HL-60 (cell line): ENCODE results near the gene CEP78.

ENCODE experiments used
- DNase-seq, 2 experiments: peaks; one replicate each; pipeline ENCODE4 v3.0.0-alpha.2; 2010 to 2020; ENCODE audit warnings: low read depth in 1 of 2, low spot score in 1 of 2
- H3K27ac ChIP-seq: fragments of 250-450 bp; sonication (Bioruptor Pico); replicated peaks from 2 replicates; pipeline ENCODE4 v1.5.1; 2020; ENCODE audit warnings: mild to moderate bottlenecking, moderate library complexity
- H3K27me3 ChIP-seq: fragments of 250-450 bp; sonication (Bioruptor Pico); 2 replicates; pipeline ENCODE4 v1.5.1; 2021; ENCODE audit warnings: mild to moderate bottlenecking, moderate library complexity; ENCODE audit not compliant: insufficient read depth, poor library complexity, severe bottlenecking
- H3K4me3 ChIP-seq: replicated peaks from 2 replicates; pipeline ENCODE4 v1.5.1; 2011; ENCODE audit warnings: mild to moderate bottlenecking, control low read depth, low read length; ENCODE audit not compliant: insufficient read depth
- CTCF ChIP-seq: IDR thresholded peaks from one replicate; pipeline ENCODE4 v1.5.1; 2011; ENCODE audit warnings: low read length, control low read depth, inconsistent platforms; ENCODE audit not compliant: insufficient read depth
- GABPA ChIP-seq: IDR thresholded peaks from 2 replicates; pipeline ENCODE4 v1.6.1; 2012; ENCODE audit warnings: low read depth
- POLR2AphosphoS5 ChIP-seq: IDR thresholded peaks from 2 replicates; pipeline ENCODE4 v1.6.1; 2012; ENCODE audit warnings: low read depth
- REST ChIP-seq: IDR thresholded peaks from 2 replicates; pipeline ENCODE4 v1.6.1; 2012; ENCODE audit warnings: low read depth; ENCODE audit not compliant: insufficient replicate concordance
- SPI1 ChIP-seq: IDR thresholded peaks from 2 replicates; pipeline ENCODE4 v1.6.1; 2012; ENCODE audit warnings: low read depth, mild to moderate bottlenecking, borderline replicate concordance

Gene CEP78

DNA sequence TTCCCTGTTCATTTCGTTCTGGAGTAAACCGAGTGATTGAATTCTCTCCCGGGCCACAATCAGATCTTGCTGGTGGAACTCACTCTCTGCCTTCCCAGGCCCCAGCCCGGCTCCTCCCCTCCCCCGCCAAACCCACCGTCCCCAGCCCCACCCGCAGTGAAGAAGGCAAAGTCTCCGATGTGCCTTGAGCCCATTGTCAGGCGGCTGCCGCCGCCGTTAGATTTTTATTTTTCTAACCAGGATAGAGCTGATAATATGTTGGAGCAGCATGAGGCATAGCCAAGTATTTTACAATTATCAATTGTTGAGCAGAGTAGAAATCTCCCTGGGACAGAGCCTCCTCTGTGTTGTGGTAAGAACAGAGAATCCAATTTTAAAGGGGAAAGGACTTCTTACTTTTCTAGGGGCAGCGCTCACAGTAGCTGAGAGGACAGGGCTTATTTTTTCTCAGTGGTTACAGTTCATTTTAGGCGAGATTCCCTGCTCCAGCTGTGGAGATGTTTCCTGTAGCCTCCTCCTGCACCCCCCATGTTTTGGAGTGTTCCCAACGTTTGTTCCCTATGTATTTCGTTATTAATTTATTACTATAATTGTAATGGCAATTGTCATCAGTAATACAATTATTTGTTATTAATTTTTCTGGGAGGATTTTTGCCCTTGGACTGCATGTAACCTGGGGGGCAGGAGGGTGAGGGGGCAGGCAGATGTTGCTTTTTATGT is 62.3 kb downstream of the CEP78 start:
- TF ChIP-seq CTCF (no peak), GABPA (no peak), REST (no peak), SPI1 (no peak), POLR2AphosphoS5 (no peak)

GRCh38 chr9:78300209-78300608 is 64.3 kb downstream of the CEP78 start:
- no peak for TF ChIP-seq POLR2AphosphoS5
- H3K27ac ChIP-seq, result no peak overlapping the region
- no peak for DNase-seq
- H3K27me3 ChIP-seq, result no peaks in the 10 kb centered on the region
- H3K4me3 ChIP-seq, result no peak overlapping the region

More for the DNA sequence above, 62.3 kb downstream of the CEP78 start:
- H3K27ac ChIP-seq, result peak overlapping the region; percentile 91
- no peaks in the 10 kb centered on the region for H3K27me3 ChIP-seq
- no peak for DNase-seq
- peak overlapping the region; percentile 67 for H3K4me3 ChIP-seq

- no peak for DNase-seq
- Histone ChIP-seq H3K4me3 (no peak overlapping the region), H3K27ac (no peak overlapping the region), H3K27me3 (no peaks in the 10 kb centered on the region)
- TF ChIP-seq GABPA (no peak), CTCF (no peak), REST (no peak), SPI1 (no peak), POLR2AphosphoS5 (no peak)
Observed at GRCh38 chr9:78301466-78301865, 65.6 kb downstream of the CEP78 start.

GRCh38 chr9:78303377-78304062 is 67.6 kb downstream of the CEP78 start:
- no peak overlapping the region for H3K4me3 ChIP-seq
- no peak for DNase-seq
- no peak for TF ChIP-seq POLR2AphosphoS5
- no peak for TF ChIP-seq REST
- no peak for TF ChIP-seq SPI1
- no peak for TF ChIP-seq CTCF
- no peak for TF ChIP-seq GABPA
- no peaks in the 10 kb centered on the region for H3K27me3 ChIP-seq
- H3K27ac ChIP-seq, result no peak overlapping the region; the same call in 1 of the 2 replicates
